Mesodermal cell (in vitro differentiated cells): ENCODE results near the gene LMBR1.

Experiments used
- H3K27ac ChIP-seq: 2 replicates; pipeline ENCODE4 v1.7.0; 2013; ENCODE audit warnings: mild to moderate bottlenecking, low read depth, low read length, moderate library complexity; ENCODE audit not compliant: severe bottlenecking
- H3K36me3 ChIP-seq: 2 replicates; pipeline ENCODE4 v1.7.1; 2013; ENCODE audit warnings: mild to moderate bottlenecking, low read length, moderate library complexity; ENCODE audit not compliant: control insufficient read depth, insufficient read depth
- H3K4me1 ChIP-seq: one replicate; pipeline ENCODE4 v1.7.1; 2013; ENCODE audit warnings: mild to moderate bottlenecking, low read length; ENCODE audit not compliant: insufficient read depth, control insufficient read depth, poor library complexity, severe bottlenecking
- H3K4me3 ChIP-seq: 2 replicates; pipeline ENCODE4 v1.7.0; 2013; ENCODE audit warnings: low read length, control low read depth, mild to moderate bottlenecking; ENCODE audit not compliant: insufficient read depth, poor library complexity, severe bottlenecking; ENCODE audit errors: extremely low read depth
- H3K9me3 ChIP-seq: 2 replicates; pipeline ENCODE4 v1.7.1; 2013; ENCODE audit warnings: mild to moderate bottlenecking, low read length, moderate library complexity; ENCODE audit not compliant: control insufficient read depth
- WGBS, 2 experiments: methylation state at CpG; one replicate each; pipeline ENCODE4 v1.1.5; 2013; ENCODE audit warnings: missing lambda C conversion rate in 2 of 2; ENCODE audit not compliant: insufficient coverage in 2 of 2; 5-methylcytosine and 5-hydroxymethylcytosine counted together

The LMBR1 gene

GRCh38 chr7:156777364-156778069, 115.5 kb downstream of the LMBR1 start:
- no peaks in the 10 kb centered on the region for H3K36me3 ChIP-seq
- no peaks in the 10 kb centered on the region for H3K9me3 ChIP-seq
- H3K4me3 ChIP-seq: no peak overlapping the region
- no peak overlapping the region for H3K27ac ChIP-seq
- 88 to 92% methylated on average over 5 of the region's 5 CpGs for WGBS, 2 experiments
- no peaks in the 10 kb centered on the region for H3K4me1 ChIP-seq

DNA sequence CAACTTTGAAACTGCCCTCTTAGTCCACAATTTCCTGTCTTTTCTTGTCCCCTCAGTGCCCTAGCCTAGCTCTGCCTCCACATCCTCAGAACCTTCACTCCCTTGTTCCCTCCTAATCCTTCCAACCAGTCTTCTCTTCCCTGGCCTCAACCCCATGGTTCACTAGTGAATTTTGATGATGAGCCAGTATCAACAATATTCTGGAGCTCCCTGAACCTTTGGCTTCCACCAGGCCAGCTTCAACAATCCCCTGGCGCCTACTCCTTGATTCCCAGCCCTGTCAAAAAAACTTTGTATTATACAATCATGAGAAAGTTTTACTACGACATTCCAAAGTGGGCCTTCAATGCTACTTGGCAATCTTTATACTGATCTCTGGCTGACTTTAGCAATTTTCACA, 116.5 kb downstream of the LMBR1 start:
- no peak overlapping the region for H3K4me3 ChIP-seq
- H3K9me3 ChIP-seq: no peaks in the 10 kb centered on the region
- H3K36me3 ChIP-seq: no peaks in the 10 kb centered on the region
- no peak overlapping the region for H3K27ac ChIP-seq
- H3K4me1 ChIP-seq: no peaks in the 10 kb centered on the region
- WGBS, 2 experiments: 83% methylated on average over 1 of the region's 2 CpGs; no CpG with 5 or more reads in 1 of the 2 experiments

GRCh38 chr7:156773966-156774365, 119.0 kb downstream of the LMBR1 start:
- Histone ChIP-seq H3K4me3 (no peak overlapping the region), H3K36me3 (no peaks in the 10 kb centered on the region), H3K9me3 (no peaks in the 10 kb centered on the region), H3K4me1 (no peaks in the 10 kb centered on the region), H3K27ac (no peak overlapping the region)
- no CpG with 5 or more reads among the region's 1 CpG for WGBS, 2 experiments

DNA sequence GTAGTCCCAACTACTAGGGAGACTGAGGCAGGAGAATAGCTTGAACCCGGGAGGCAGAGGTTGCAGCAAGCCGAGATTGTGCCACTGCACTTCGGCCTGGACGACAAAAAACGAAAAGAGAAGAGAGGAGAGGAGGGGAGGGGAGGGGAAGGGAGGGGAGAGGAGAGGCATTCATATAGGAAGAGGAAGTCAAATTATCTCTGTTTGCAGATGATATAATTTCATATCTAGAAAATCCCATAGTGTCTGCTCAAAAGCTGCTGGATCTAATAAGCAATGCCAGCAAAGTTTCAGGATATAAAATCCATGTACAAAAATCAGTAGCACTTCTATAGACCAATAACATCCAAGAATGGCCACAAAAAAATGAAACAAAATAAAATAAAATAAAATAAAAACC, 120.3 kb downstream of the LMBR1 start:
- Histone ChIP-seq H3K27ac (no peak overlapping the region), H3K9me3 (no peaks in the 10 kb centered on the region), H3K36me3 (no peaks in the 10 kb centered on the region), H3K4me3 (no peak overlapping the region), H3K4me1 (no peaks in the 10 kb centered on the region)
- WGBS, 2 experiments: 85 to 100% methylated on average over 3 to 5 of the region's 5 CpGs

- no peaks in the 10 kb centered on the region for H3K36me3 ChIP-seq
- 93% methylated on average over 4 of the region's 6 CpGs for WGBS, 2 experiments
- H3K4me3 ChIP-seq: no peak overlapping the region
- H3K27ac ChIP-seq: no peak overlapping the region
- H3K9me3 ChIP-seq: no peaks in the 10 kb centered on the region
- no peaks in the 10 kb centered on the region for H3K4me1 ChIP-seq
These were observed 124.1 kb downstream of the LMBR1 start for GRCh38 chr7:156768698-156769472.

DNA sequence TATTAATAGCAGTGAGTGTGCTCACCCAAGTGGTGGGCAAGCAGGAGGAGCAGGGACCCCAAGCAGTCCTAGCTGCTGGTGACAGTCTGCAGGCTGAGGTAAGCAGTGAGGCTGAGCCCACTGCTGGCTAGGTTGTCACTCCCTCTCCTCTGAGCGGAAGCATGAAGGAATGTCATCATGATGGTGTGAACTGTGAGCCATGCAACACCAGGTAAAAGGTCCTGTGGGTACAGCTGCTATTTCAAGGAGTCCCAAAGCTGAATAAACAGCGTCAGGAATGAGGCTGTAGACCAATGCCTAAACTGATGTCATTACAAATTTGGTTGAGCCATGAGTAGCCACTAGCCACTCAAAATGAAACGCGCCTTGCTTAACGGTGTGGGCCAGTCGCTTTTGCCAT, 126.3 kb downstream of the LMBR1 start:
- Histone ChIP-seq H3K4me3 (no peak overlapping the region), H3K4me1 (no peaks in the 10 kb centered on the region), H3K36me3 (peaks cover 4% of the 10 kb centered on the region), H3K27ac (no peak overlapping the region), H3K9me3 (no peaks in the 10 kb centered on the region)
- WGBS, 2 experiments: 100% methylated on average over 1 to 4 of the region's 6 CpGs

- H3K4me3 ChIP-seq: no peak overlapping the region
- WGBS, 2 experiments: 99 to 100% methylated on average over 4 to 5 of the region's 7 CpGs
- H3K36me3 ChIP-seq: peaks cover 6% of the 10 kb centered on the region
- H3K27ac ChIP-seq: no peak overlapping the region
- no peaks in the 10 kb centered on the region for H3K9me3 ChIP-seq
- no peaks in the 10 kb centered on the region for H3K4me1 ChIP-seq
These were observed 126.9 kb downstream of the LMBR1 start for GRCh38 chr7:156765901-156766656.

GRCh38 chr7:156764766-156765165, 128.2 kb downstream of the LMBR1 start:
- Histone ChIP-seq H3K9me3 (no peaks in the 10 kb centered on the region), H3K4me1 (no peaks in the 10 kb centered on the region), H3K27ac (no peak overlapping the region), H3K36me3 (peaks cover 11% of the 10 kb centered on the region), H3K4me3 (no peak overlapping the region)
- WGBS, 2 experiments: 100% methylated on average over 3 of the region's 3 CpGs; no CpG with 5 or more reads in 1 of the 2 experiments

DNA sequence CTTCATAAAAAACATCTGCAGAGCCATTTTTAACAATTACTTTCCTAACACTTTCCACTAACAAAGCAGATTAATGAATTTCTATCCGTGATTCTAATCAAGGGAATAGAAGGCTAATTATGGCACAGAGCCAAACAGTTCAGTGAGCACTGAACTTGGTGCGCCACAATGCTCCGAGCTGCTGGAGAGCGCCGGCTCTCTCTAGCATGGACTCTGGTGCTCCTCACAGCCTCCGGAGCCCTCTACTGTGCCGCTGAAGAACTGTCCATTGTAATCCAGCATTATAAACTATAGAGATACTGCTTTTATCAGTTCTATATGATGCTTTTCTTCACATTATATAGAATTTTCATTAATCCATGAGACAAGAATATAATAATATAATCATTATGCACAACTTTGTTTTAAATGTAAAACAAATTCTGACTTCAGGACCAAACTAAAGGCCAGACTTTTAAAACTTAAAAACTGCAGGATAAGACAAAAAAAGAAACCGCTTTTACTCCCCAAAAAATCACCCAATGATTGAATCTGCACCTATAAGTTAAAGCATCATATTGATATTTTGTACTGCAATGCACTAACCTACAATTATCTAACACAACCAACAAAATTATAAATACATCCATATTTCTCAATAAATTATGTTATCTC, 128.8 kb downstream of the LMBR1 start:
- Histone ChIP-seq H3K36me3 (peaks cover 18% of the 10 kb centered on the region), H3K4me1 (no peaks in the 10 kb centered on the region), H3K27ac (no peak overlapping the region), H3K9me3 (no peaks in the 10 kb centered on the region), H3K4me3 (no peak overlapping the region)
- 53 to 56% methylated on average over 4 to 6 of the region's 8 CpGs for WGBS, 2 experiments

GRCh38 chr7:156759579-156760202, 133.3 kb downstream of the LMBR1 start:
- Histone ChIP-seq H3K9me3 (no peaks in the 10 kb centered on the region), H3K27ac (no peak overlapping the region), H3K4me3 (no peak overlapping the region), H3K4me1 (no peaks in the 10 kb centered on the region), H3K36me3 (peaks cover 21% of the 10 kb centered on the region)
- WGBS, 2 experiments: 89 to 90% methylated on average over 4 of the region's 7 CpGs
